NCI-H1048 (cell line): ENCODE data around the gene UCN.
"Not testable (repeated sequence)": the region's sequence is repeated elsewhere in the genome, so short reads cannot be mapped to it uniquely, and the experiment has no call there.

ENCODE experiments used
- DNase-seq: peaks from one replicate; lab custom pipeline; 2025; lab: John Stamatoyannopoulos, UW

The UCN gene

GRCh38 chr2:27308359-27308881, at the start of gene UCN:
Gene UCN (minus strand): TSS chr2:27308445. CDS start chr2:27307895, 550 bp downstream.
- no peak for DNase-seq

- DNase-seq, result peak; percentile 94
These were observed 48.3 kb upstream of the UCN start, which contains the start of gene GTF3C2 for GRCh38 chr2:27356382-27357181. Gene GTF3C2 (minus strand): TSS chr2:27356764. CDS start chr2:27343554, 13,210 bp downstream.

- DNase-seq, result no peak
These were observed 47.8 kb upstream of the UCN start for GRCh38 chr2:27356056-27356381.

GRCh38 chr2:27354597-27354927, 46.3 kb upstream of the UCN start:
- DNase-seq, result no peak

- no peak for DNase-seq
These were observed 45.7 kb upstream of the UCN start for GRCh38 chr2:27353762-27354596.

- not testable (repeated sequence) for DNase-seq
These were observed 45.1 kb upstream of the UCN start for GRCh38 chr2:27353386-27353761.

GRCh38 chr2:27351802-27352598, 43.8 kb upstream of the UCN start:
- DNase-seq, result no peak

GRCh38 chr2:27350106-27350693, 42.0 kb upstream of the UCN start:
- DNase-seq, result no peak

GRCh38 chr2:27347641-27348040, 39.4 kb upstream of the UCN start:
- no peak for DNase-seq

- no peak for DNase-seq
These were observed 27.9 kb upstream of the UCN start for GRCh38 chr2:27336173-27336572.

- DNase-seq, result no peak
These were observed 27.1 kb upstream of the UCN start for GRCh38 chr2:27335311-27335710.

- no peak for DNase-seq
These were observed 16.5 kb upstream of the UCN start for GRCh38 chr2:27324720-27325119.

- DNase-seq, result no peak
These were observed 15.5 kb upstream of the UCN start for GRCh38 chr2:27323596-27324285.

GRCh38 chr2:27322766-27323595, 14.7 kb upstream of the UCN start, which contains the start of gene MPV17:
Gene MPV17 (minus strand): TSS chr2:27323097. CDS start chr2:27322517, 580 bp downstream.
- DNase-seq, result peak; percentile 76

GRCh38 chr2:27322301-27322765, 14.1 kb upstream of the UCN start:
- DNase-seq, result no peak

- DNase-seq, result no peak
These were observed 12.8 kb upstream of the UCN start for GRCh38 chr2:27320958-27321543.

GRCh38 chr2:27319839-27320238, 11.6 kb upstream of the UCN start:
- not testable (repeated sequence) for DNase-seq

GRCh38 chr2:27316655-27317412, 8.6 kb upstream of the UCN start:
- DNase-seq, result no peak

GRCh38 chr2:27315122-27315521, 6.9 kb upstream of the UCN start:
- DNase-seq, result no peak
